Non-pigmented ciliary epithelial cell (primary cell): ENCODE results near the gene HHIPL1.

Experiments used
- DNase-seq: peaks from one replicate; pipeline ENCODE4 v3.0.0-alpha.2; 2010; ENCODE audit warnings: low read depth

Gene HHIPL1

DNA sequence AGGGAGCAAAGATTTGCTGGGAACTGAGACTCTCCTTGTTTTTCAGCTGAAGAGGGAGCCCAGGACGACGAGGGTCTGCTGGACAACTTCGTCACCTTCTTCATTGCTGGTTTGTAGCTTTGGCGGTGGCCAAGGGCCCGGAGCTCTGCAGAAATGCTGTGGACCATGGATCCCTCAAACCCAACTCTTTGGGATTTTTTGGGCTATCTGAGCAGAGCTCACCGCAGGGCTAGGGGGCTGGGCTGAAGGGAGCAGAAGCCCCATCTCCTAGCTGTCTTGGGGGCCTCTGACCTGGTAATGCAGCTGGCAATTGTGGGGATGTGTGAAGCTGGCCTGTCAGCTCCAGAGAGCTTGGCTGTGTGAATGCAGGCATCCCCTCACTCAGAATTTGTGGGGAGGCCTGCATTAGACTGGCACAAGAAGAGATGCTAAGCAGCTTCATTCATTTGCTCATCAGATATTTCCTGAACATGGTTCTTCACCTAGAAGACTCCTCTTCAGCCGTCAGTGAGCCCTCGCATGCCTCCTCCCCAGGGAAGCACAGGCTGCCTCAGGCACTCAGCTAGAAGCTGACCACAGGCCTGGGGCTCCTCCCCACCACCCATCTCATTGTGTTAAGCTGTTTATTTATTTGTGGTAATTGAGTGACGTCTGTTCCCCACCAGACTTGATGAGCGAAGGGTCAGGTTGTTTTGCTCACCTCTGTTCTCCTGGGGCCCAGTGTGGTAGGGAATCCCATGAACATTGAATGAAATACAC lies 71.3 kb downstream of the HHIPL1 start:
- DNase-seq: no peak

DNA sequence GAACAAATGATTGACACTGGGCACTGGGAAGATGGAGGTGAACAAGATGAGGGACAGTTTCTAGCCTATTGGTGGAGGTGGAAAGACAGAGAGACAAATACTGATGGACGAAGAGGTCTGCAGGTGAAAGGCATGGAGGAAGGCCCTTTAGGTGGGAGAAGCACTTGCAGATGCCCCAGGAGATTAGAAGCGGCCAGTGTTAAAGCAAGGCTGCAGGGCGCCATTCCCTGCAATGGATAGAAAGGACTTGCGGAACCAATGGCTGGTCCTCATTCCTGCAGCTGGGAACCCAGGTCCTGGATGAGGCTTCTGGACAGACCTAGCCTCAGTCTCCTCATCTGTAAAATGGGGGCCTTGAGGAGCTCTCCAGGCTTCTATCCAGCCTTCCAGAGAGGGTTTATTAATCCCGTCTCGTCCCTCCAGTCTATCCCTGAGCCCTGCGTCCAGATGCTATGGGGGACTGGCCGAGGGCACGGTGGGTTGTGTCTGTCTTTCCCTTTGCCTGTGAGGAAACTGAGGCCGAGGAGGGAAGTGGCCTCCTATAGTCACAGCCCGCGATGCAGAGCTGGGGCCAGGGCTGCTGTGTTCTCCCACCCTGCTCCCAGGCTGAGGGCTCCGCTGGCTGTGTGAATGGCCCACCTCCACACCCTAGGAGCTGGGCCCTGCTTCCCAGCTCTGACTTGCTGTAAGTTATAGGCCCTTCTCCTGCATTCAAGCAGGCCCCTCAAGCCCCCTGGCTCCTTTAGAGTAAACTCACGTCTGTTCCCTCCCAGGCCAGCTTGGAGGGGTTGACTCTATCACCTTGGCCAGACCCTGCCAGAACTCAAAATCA lies 72.1 kb downstream of the HHIPL1 start:
- DNase-seq: no peak

DNA sequence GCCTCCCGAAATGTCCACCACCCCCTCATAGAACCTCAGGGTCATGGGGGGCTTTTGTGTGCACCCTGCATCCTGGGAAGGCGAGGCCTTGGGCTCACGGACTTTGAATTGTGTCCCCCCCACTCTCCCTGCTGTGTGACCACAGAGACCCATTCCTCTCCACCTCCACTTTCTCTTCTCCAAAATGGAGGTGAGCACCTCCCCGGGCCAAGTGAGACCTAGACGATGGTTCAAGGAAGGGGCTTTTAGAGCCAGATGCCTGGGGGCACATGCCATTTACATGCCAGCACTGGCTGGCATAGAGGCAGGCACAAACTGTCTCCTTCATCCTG lies 72.7 kb downstream of the HHIPL1 start:
- no peak for DNase-seq

DNA sequence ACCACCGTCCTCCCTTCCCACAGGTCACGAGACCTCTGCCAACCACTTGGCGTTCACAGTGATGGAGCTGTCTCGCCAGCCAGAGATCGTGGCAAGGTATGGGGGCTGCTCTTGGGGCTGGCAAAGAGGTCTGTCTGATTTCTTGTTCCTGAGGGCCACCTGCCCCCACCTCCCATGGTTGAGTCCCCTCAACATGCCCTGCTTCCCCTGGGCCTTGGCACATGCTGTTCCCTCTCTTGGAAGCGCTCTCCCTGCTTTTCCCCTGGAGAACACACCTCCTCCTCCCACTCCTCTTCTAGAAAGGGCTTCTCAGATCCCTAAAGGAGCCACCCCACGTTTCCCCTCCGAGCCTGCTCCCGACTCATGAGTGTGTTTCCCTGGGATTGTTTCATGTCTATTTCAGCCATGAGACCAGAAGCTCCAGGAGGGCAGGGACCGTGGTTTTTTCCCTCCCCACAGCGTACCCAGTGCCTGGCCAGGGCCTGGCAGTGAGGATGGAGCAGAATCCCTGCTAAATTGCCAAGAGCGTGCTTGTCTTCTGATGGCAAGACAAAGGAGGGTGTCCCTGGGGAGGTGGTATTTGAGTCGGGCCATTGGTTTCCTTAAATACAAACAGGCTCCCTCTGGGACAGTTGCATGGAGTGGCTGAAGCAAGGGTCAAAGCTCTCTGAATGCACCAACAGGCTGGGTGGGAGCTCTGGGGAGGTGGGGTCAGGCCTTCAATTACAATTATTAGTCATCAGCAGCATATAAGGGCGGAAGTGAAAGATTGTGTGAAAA lies 73.3 kb downstream of the HHIPL1 start:
- no peak for DNase-seq

DNA sequence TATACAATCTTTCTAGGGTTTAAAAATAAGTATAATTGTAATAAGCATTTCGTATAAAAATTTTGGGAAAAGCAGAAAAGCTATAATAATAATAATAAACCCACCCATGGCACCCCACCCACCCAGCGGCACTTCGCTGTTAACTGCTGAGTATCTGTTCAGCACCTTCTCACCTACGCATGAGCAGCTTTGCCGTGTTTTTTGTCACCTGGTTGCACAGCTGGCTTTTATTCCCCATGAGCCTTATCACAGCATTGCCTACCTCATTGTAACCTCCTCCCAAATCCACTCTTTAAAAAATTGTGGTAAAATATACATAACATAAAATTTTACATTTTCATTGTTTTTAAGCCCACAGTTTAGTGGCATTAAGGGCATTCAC lies 73.9 kb downstream of the HHIPL1 start:
- DNase-seq: no peak

DNA sequence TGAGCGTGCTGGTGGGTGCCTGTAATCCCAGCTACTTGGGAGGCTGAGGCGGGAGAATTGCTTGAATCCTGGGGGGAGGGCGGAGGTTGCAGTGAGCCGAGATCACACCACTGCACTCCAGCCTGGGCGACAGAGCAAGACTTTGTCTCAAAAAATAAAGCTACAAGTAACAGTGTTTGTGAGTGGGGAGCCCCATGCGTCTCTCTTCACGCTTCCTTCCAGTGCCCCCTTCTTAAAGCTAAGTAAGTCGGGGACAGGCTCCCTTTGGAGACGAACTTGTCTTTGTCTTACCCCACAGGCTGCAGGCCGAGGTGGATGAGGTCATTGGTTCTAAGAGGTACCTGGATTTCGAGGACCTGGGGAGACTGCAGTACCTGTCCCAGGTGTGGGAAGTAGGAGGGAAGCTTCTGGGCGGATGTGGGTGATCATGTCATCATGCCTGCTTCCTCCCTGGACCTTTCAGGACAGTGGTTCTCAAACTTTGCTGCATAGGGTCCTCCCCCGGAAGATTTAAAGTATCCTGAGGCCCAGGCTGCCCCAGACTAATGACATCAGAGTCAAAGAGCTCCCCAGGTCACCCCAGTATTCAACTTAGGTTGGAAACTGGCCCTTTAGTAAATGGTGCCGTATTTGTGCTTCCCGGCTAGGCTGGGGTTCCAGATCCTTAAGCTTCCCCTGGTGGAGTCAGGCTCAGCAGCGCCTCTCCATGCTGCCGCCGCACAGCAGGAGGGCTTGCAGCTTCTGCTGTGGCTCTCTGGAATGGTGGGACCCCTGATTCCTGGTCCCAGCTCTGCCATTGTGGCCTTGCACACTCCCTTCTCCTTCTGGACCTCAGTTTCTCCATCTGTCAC lies 76.2 kb downstream of the HHIPL1 start:
- no peak for DNase-seq

DNA sequence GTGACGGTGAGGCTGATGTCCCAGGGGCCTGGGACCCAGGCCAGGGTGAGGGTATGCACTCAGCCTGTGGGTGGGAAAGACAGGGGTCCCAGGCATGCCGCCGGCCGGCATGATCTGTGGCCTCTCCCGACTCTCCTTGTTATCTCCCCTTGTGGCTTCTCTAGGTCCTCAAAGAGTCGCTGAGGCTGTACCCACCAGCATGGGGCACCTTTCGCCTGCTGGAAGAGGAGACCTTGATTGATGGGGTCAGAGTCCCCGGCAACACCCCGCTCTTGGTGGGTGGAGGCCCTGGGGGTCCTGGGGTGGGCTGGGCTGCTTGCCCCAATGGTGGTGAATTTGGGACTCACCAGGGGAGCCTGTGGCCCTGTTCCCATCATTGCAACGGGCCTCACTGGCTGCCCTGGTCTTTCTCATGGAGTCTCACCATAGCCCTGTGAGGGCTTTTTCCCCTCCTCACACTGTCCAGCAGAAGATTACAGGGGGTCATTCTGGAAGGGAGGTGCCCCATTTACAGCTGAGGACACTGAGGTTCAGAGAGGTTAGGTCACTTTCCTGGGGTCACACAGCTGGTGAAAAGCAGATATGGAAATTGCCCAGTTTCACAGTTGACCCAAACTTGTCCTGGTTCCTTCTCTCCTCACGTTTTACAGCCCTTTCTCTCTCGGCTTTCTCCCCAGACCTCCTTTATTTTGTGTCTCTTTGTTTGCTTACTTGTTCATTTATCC lies 77.0 kb downstream of the HHIPL1 start:
- no peak for DNase-seq

DNA sequence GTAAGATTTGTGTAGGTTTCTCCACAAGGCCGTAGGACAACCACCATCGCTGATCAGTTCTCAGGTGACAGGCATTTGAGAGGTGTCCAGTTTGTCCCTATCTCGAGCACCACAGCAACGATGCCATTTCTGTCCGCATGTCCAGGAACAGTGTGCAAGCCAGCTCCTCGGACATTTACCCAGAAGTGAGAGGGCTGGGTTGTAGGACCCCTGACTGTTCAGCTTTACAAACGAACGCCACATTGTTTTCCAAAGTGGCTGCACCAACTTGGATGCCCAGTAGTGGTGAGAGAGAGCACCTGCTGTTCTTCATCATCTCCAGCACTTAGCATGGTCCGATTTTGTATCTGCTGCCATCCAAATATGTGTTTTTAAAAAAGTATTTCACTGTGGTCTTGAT lies 77.8 kb downstream of the HHIPL1 start:
- no peak for DNase-seq

DNA sequence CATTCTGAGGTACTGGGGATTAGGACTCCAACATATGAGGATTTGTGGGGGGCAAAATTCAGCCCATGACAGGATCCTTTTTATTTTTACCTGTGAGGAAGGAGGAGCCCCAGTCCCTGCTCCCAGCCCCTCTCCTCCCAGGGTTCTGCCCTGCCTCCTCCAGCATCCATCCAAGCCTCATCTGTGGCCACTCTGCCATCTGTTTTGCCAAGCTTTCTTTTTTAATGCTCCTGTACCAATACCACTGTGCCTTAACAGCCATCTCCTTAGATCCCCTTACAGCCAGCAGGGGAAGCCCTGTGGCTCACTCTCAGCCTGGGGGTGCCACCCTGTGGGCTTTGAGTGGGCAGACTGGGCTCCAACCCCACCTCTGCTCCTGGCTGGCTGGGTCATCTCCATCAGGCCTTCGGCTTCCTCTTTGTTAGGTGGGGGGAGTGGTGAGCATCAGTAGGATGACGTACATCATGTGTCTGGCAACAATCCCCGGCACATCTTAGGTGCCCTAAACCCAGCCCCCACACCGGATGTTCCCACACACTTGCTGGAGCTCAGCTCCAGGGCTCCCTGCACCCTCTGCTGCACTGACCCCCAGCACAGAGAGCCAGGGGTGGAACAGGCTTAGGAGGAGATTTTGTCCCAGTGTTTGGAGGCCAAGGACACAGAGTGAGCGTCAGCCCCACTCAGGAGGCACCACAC lies 79.4 kb downstream of the HHIPL1 start:
- DNase-seq: no peak

DNA sequence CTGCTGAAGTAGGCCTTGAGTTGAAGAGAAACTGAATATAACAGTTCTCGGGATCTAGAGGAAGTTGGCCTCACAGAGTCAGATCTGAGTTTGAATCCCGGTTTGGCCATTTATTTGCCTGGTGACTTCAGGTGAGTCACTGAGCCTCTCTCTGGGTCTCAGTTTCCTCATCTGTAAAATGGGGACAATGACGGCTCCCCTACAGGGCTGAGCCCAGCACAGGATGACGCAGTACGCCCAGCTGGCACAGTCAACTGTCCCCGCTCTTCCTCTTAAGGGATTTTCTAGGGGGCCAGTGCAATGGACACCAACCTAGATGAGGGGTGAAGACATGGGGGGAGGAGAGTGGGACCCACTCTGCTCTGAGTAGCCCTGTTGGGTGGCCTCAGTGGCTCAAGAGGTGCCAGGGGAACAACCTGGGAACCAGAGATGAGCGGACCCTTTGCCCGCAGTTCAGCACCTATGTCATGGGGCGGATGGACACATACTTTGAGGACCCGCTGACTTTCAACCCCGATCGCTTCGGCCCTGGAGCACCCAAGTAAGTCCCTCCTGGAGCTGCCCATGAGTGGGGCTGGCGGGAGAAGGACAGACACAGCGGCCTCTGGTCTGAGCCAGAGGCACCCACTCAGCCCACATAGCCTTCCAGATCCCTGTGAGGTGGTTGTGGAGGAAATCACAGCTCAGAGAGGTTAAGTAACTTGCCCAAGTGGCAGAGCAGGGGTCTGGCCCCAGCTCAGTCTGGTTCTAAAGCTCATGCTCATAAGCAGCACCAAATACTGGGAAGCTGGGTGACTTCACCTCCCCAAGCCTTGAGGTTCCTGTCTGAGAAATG lies 80.2 kb downstream of the HHIPL1 start:
- no peak for DNase-seq

DNA sequence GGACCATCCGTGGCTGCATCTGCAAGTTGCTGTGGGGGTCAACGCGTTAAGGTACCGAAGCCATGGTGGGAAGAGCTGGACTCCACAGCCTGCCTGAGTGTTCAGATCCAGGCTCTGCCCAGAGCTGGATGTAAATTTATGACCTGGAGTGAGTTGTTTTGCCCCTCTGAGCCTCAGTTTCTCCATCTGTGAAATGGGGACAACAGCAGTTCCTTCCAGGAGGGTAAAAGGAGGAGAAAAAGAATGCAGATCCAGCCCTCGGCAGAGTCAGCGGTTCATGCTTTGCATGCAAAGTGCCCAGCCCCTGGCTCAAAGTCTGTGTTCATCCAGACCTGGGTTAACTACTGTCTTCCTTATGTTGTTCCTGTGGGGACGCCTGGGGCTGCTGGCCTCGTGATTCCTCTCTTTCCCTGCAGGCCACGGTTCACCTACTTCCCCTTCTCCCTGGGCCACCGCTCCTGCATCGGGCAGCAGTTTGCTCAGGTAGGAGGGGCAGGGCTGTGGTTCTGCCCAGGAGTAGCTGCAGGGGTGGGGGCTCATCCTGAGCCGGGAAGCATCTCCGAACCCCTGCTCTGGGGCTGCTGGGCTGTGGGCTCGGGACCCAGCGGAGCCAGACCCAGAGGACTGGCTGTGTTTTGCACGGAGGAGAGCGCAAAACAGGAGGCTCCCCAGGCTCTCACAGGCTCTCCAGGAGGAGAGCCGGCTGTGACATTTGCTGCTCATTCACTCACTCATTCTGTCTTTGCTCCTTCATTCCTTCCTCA lies 81.0 kb downstream of the HHIPL1 start:
- DNase-seq: no peak

DNA sequence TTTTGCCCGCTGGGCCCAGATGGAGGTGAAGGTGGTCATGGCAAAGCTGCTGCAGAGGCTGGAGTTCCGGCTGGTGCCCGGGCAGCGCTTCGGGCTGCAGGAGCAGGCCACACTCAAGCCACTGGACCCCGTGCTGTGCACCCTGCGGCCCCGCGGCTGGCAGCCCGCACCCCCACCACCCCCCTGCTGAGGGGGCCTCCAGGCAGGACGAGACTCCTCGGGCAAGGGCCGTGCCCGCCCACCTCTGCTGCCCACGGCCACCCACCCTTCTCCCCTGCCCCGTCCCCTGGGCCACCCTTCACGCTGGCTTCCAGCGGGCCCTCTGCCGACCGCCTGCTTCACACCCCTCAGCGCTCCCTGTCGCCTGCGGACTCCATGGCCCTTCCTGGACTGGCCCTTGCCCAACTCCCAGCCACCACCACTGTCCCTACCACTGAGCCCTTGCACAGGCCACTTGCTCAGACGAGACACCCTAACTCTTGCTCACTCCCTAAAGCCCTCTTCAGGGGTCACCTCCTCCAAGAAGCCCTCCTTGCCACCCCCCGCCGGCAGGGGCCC lies 81.7 kb downstream of the HHIPL1 start:
- DNase-seq: no peak

DNA sequence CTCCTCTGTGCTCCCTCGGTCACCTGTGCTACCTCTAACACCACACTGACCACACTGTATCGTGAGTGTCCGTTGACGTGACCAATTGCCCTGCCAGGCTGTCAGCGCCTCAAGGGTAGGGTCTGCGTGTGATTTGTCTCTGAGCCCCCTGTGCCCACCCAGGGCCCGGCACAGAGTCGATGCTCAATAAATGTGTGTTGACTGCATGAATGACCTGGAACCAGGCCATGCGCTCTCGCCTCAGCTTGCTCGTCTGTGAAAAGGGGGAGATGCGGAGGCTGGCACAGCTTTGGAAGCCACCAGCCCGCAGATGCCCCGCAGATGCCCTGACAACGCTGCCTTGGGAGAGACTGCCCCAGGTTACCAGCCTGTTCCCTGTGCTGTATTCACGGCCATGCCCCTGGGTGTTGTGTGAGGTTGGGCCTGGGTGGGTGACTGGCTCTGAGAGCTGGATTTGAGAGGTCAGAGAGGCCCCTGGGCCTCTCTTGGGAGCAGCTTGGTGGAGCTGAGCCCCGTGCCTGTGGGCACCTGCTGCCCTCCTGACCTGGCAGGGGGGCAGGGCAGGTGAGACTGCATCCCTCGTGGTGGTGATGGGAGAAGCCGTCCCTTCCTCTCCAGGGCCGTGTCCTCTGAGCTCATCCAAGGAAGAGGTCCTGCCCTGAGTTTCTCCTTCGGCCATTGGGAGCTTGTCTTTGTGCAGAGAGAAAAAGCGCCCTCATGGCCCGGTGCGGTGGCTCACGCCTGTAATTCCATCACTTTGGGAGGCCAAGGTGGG lies 82.4 kb downstream of the HHIPL1 start:
- no peak for DNase-seq

DNA sequence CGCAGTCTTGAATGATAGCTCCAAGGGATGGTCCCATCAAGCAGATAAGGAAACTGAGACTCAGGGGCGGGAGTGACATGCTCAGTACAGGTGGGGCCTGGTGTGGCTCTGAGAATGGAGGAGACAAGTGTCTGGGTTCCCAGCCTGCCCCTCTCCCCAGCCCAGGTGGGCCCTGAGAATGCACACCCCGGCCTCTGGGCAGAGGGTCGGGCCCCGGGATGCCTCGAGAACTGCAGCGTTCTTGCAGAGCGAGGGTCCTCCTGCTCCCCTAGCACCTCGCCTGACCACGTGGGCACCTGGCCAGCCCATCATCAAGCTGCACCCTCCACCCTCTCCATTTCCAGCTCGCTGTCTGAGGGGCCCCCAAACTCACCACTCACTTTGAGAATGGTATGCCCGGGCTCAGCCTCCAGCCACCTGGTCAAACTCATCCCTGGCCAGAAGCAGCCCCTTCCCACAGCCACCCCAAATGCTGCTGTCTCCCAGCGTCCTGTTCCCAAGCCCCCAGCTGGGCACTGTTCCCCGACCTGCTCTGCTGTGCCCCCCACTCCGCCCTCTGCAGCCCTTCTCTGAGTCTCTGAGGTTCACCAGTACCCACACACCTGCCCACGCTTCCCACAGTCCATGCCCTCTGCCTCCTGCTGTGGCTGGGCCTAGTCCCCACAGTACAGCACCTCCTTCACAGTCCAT lies 83.4 kb downstream of the HHIPL1 start:
- no peak for DNase-seq

DNA sequence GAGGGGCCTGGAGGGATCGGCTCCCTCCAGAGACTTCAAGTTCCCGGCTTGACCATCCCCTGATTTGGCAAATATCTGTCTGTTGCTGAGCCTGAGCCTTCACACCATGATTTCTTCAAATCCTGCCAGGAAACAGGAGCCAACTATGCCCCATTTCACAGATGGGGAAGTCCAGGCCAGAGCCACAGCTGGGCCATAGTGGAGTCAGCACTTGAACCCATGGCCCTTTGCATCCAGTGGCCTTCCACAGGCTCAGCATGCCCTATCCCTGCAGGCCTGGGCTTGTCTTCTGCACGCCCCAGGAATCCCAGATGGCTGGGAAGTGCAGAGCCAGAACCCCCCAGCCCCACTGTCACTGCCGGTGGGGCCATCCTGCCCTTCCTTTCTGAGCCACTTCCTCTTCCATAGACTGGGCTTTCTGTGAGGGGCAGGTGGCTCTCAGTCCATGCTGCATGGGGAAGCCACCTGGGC lies 84.1 kb downstream of the HHIPL1 start:
- DNase-seq: no peak
